HEK293 (cell line): ENCODE results near the gene DOK6.

Experiments used
- CTCF ChIA-PET: fragments of 350-600 bp; formaldehyde crosslinking; extraction: SDS; loops from one replicate; lab custom pipeline; 2021; ENCODE audit warnings: antibody characterized with exemption; lab: Yijun Ruan, JAX
- POLR2A ChIA-PET: fragments of 300-600 bp; formaldehyde crosslinking; extraction: SDS; loops from one replicate; lab custom pipeline; 2020; ENCODE audit warnings: antibody characterized with exemption, inconsistent platforms; lab: Yijun Ruan, JAX
- H3K27ac ChIP-seq: fragments of 200-500 bp; sonication (Bioruptor generic); 2 replicates; pipeline ENCODE4 v1.5.1; 2014; ENCODE audit warnings: low read depth, low read length, control low read depth, inconsistent platforms; ENCODE audit errors: extremely low read depth
- H3K36me3 ChIP-seq, 2 experiments: fragments of 200-500 bp in 1 of 2; sonication (Bioruptor generic) in 1 of 2; 1 replicate in 1 of 2; 2 replicates in 1 of 2; pipeline ENCODE4 v1.5.1; 2014 to 2017; ENCODE audit warnings: inconsistent platforms in 2 of 2, low read length in 2 of 2; ENCODE audit not compliant: control insufficient read depth in 2 of 2, insufficient read depth in 1 of 2
- H3K4me1 ChIP-seq: fragments of 200-500 bp; sonication (Bioruptor generic); 2 replicates; pipeline ENCODE4 v1.5.1; 2014; ENCODE audit warnings: mild to moderate bottlenecking, low read length, inconsistent platforms; ENCODE audit not compliant: control insufficient read depth, insufficient read depth
- H3K4me3 ChIP-seq: 2 replicates; pipeline ENCODE4 v1.5.1; 2011; ENCODE audit warnings: low read depth, mild to moderate bottlenecking, control low read depth, low read length, moderate library complexity
- H3K9me3 ChIP-seq: fragments of 200-500 bp; sonication (Bioruptor generic); 2 replicates; pipeline ENCODE4 v1.5.1; 2014; ENCODE audit warnings: low read depth, low read length, inconsistent platforms; ENCODE audit not compliant: control insufficient read depth, insufficient read depth
- BCL11A ChIP-seq: fragments of 450-650 bp; formaldehyde crosslinking; IDR thresholded peaks from 2 replicates; pipeline ENCODE4 v1.5.1; 2016; ENCODE audit warnings: low read depth, missing biosample characterization, missing genetic modification characterization
- EGR2 ChIP-seq: fragments of 450-650 bp; formaldehyde crosslinking; IDR thresholded peaks from 2 replicates; pipeline ENCODE4 v1.5.1; 2016; ENCODE audit warnings: low read depth, missing biosample characterization, missing genetic modification characterization
- GLI4 ChIP-seq: fragments of 450-650 bp; formaldehyde crosslinking; IDR thresholded peaks from 2 replicates; pipeline ENCODE4 v1.5.1; 2016; ENCODE audit warnings: missing biosample characterization, missing genetic modification characterization
- HIC1 ChIP-seq: fragments of 450-650 bp; formaldehyde crosslinking; IDR thresholded peaks from 2 replicates; pipeline ENCODE4 v1.5.1; 2016; ENCODE audit warnings: missing biosample characterization, missing genetic modification characterization
- KLF9 ChIP-seq: fragments of 450-650 bp; formaldehyde crosslinking; IDR thresholded peaks from 2 replicates; pipeline ENCODE4 v1.5.1; 2016; ENCODE audit warnings: missing biosample characterization, missing genetic modification characterization, low read depth
- MYNN ChIP-seq: fragments of 450-650 bp; formaldehyde crosslinking; IDR thresholded peaks from 2 replicates; pipeline ENCODE4 v1.5.1; 2016; ENCODE audit warnings: missing biosample characterization, missing genetic modification characterization, borderline replicate concordance
- OSR2 ChIP-seq: fragments of 450-650 bp; formaldehyde crosslinking; IDR thresholded peaks from 2 replicates; pipeline ENCODE4 v1.5.1; 2016; ENCODE audit warnings: missing biosample characterization, missing genetic modification characterization
- PATZ1 ChIP-seq: fragments of 450-650 bp; formaldehyde crosslinking; IDR thresholded peaks from 2 replicates; pipeline ENCODE4 v1.5.1; 2016; ENCODE audit warnings: missing biosample characterization, missing genetic modification characterization
- PRDM6 ChIP-seq: fragments of 450-650 bp; formaldehyde crosslinking; IDR thresholded peaks from 2 replicates; pipeline ENCODE4 v1.5.1; 2017; ENCODE audit warnings: missing biosample characterization, missing genetic modification characterization
- SALL2 ChIP-seq: fragments of 450-650 bp; formaldehyde crosslinking; IDR thresholded peaks from 2 replicates; pipeline ENCODE4 v1.5.0; 2017; ENCODE audit warnings: missing biosample characterization, mild to moderate bottlenecking, missing genetic modification characterization, borderline replicate concordance
- TCF7L2 ChIP-seq: IDR thresholded peaks from 2 replicates; pipeline ENCODE4 v1.6.1; 2011; ENCODE audit warnings: low read depth, mild to moderate bottlenecking, inconsistent platforms, low read length, moderate library complexity, borderline replicate concordance
- TRIM28 ChIP-seq: IDR thresholded peaks from 2 replicates; pipeline ENCODE4 v1.6.1; 2011; ENCODE audit warnings: low read length, control low read depth, borderline replicate concordance
- ZBTB6 ChIP-seq: fragments of 450-650 bp; formaldehyde crosslinking; IDR thresholded peaks from 2 replicates; pipeline ENCODE4 v1.5.1; 2017; ENCODE audit warnings: missing biosample characterization, missing genetic modification characterization
- ZNF114 ChIP-seq: fragments of 450-650 bp; formaldehyde crosslinking; IDR thresholded peaks from 2 replicates; pipeline ENCODE4 v1.5.0; 2017; ENCODE audit warnings: missing biosample characterization, missing genetic modification characterization
- ZNF132 ChIP-seq: fragments of 450-650 bp; formaldehyde crosslinking; IDR thresholded peaks from 2 replicates; pipeline ENCODE4 v1.5.1; 2017; ENCODE audit warnings: missing biosample characterization, missing genetic modification characterization, borderline replicate concordance
- ZNF521 ChIP-seq: fragments of 450-650 bp; formaldehyde crosslinking; IDR thresholded peaks from 2 replicates; pipeline ENCODE4 v1.5.1; 2017; ENCODE audit warnings: missing biosample characterization, mild to moderate bottlenecking, missing genetic modification characterization
- ZNF561 ChIP-seq: fragments of 450-650 bp; IDR thresholded peaks from 2 replicates; pipeline ENCODE4 v1.5.1; 2018; ENCODE audit warnings: missing biosample characterization, missing genetic modification characterization, borderline replicate concordance
- ZNF624 ChIP-seq: fragments of 450-650 bp; formaldehyde crosslinking; IDR thresholded peaks from 2 replicates; pipeline ENCODE4 v1.5.1; 2017; ENCODE audit warnings: missing biosample characterization, missing genetic modification characterization
- ZNF626 ChIP-seq: fragments of 450-650 bp; sonication (Bioruptor Pico); formaldehyde crosslinking; IDR thresholded peaks from 2 replicates; pipeline ENCODE4 v1.5.1; 2018; ENCODE audit warnings: missing biosample characterization, missing genetic modification characterization, inconsistent platforms
- ZNF658 ChIP-seq: fragments of 450-650 bp; formaldehyde crosslinking; IDR thresholded peaks from 2 replicates; pipeline ENCODE4; 2016; ENCODE audit warnings: missing biosample characterization, missing genetic modification characterization
- ZNF664 ChIP-seq: fragments of 450-650 bp; formaldehyde crosslinking; IDR thresholded peaks from 2 replicates; pipeline ENCODE4 v1.5.1; 2016; ENCODE audit warnings: missing biosample characterization, missing genetic modification characterization
- ZNF692 ChIP-seq: fragments of 450-650 bp; formaldehyde crosslinking; IDR thresholded peaks from 2 replicates; pipeline ENCODE4 v1.5.1; 2016; ENCODE audit warnings: missing biosample characterization, missing genetic modification characterization
- ZNF785 ChIP-seq: fragments of 450-650 bp; formaldehyde crosslinking; IDR thresholded peaks from 2 replicates; pipeline ENCODE4 v1.5.1; 2016; ENCODE audit warnings: missing biosample characterization, missing genetic modification characterization
- ZSCAN16 ChIP-seq: fragments of 450-650 bp; formaldehyde crosslinking; IDR thresholded peaks from 2 replicates; pipeline ENCODE4 v1.5.1; 2016; ENCODE audit warnings: missing biosample characterization, missing genetic modification characterization
- ZSCAN23 ChIP-seq: fragments of 450-650 bp; formaldehyde crosslinking; IDR thresholded peaks from 2 replicates; pipeline ENCODE4 v1.5.1; 2016; ENCODE audit warnings: missing biosample characterization, missing genetic modification characterization

The DOK6 gene

GRCh38 chr18:69895066-69896047 lies 494.7 kb downstream of the DOK6 start:
- Histone ChIP-seq H3K9me3 (no peaks in the 10 kb centered on the region), H3K27ac (no peak overlapping the region), H3K4me1 (no peaks in the 10 kb centered on the region), H3K36me3 (no peaks in the 10 kb centered on the region), H3K4me3 (no peak overlapping the region)
- CTCF ChIA-PET, result interaction anchor here (0.7 kb wide), 1 partner anchor 107 kb away, joined by 3 read pairs; no protein-coding TSS in a partner anchor
- TF ChIP-seq PATZ1 (tag by site-specific recombination) (no peak), ZNF785 (no peak), BCL11A (tag by site-specific recombination) (no peak), ZNF692 (tag by site-specific recombination) (no peak), MYNN (tag by site-specific recombination) (no peak), HIC1 (tag by site-specific recombination) (no peak), PRDM6 (tag by site-specific recombination) (no peak), ZNF521 (tag by site-specific recombination) (no peak), ZNF658 (tag by site-specific recombination) (no peak), GLI4 (tag by site-specific recombination) (no peak), EGR2 (tag by site-specific recombination) (no peak), ZSCAN16 (no peak), ZNF626 (tag by site-specific recombination) (no peak), KLF9 (no peak)
- POLR2A ChIA-PET, result no interaction called here

- no peaks in the 10 kb centered on the region for H3K36me3 ChIP-seq
- H3K4me3 ChIP-seq, result no peak overlapping the region
- no peaks in the 10 kb centered on the region for H3K9me3 ChIP-seq
- H3K4me1 ChIP-seq, result no peaks in the 10 kb centered on the region
- POLR2A ChIA-PET, result no interaction called here
- no peak overlapping the region for H3K27ac ChIP-seq
- CTCF ChIA-PET, result no interaction called here
- no peak for TF ChIP-seq ZNF664
- no peak for TF ChIP-seq ZBTB6 (tag by site-specific recombination)
- TF ChIP-seq TRIM28, result no peak
- no peak for TF ChIP-seq OSR2 (tag by site-specific recombination)
- TF ChIP-seq SALL2 (tag by site-specific recombination), result no peak
- no peak for TF ChIP-seq KLF9
- TF ChIP-seq ZNF114 (tag by site-specific recombination), result no peak
- no peak for TF ChIP-seq ZNF624 (tag by site-specific recombination)
- TF ChIP-seq TCF7L2, result no peak
- no peak for TF ChIP-seq ZNF561 (tag by site-specific recombination)
- TF ChIP-seq ZSCAN23 (tag by site-specific recombination), result no peak
- no peak for TF ChIP-seq ZNF132 (tag by site-specific recombination)
Observed at GRCh38 chr18:69897397-69898108, 496.9 kb downstream of the DOK6 start.
